Activated CD8-positive, alpha-beta memory T cell treated with anti-CD3 and anti-CD28 coated beads for 48 hours (primary cell): ENCODE measurements around the gene IFI44.

Experiments used
- DNase-seq, 3 experiments: peaks; one replicate each; pipeline ENCODE4 v3.0.0-alpha.2; 2020; ENCODE audit warnings: low read depth in 2 of 3, low spot score in 2 of 3

The IFI44 gene

DNA sequence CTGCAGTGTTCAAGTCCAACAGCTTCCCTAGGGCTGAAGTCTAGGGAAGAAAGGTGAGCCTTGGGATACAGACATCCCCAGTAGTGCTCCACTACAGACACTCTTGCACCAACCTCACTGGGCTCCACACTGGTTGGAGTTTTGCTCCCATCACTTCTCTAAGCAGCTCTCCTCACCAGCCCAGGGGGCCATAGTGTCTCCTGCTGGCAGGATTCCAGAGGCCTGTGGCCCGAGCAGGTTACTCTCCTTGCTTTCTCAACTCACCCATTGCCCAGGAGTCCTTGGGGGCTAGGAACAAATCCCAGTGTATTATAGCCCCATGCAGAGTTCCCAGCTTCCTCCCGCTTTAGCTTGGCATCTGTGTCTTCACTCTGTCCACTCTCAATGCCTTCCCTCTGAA lies 52.8 kb downstream of the IFI44 start:
- DNase-seq: no peak

DNA sequence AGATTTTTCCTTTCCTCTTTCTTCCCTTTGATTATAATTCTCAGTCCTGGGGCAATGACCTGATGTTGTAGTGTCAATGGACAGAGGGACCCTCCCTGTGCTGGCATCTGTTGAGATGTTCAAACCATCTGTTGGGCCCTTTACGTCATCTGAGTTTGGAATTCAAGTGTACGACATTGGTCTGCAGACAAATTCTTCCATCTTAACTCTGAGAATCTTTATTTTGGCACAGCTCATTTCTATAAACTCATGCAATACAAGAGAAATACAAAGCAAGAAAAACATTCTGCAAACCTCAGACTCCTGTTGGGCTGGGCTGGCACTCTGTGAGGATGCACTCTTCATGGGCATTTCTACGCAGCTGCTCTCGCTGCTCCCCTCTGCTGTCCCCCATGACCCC lies 54.2 kb downstream of the IFI44 start:
- no peak for DNase-seq

DNA sequence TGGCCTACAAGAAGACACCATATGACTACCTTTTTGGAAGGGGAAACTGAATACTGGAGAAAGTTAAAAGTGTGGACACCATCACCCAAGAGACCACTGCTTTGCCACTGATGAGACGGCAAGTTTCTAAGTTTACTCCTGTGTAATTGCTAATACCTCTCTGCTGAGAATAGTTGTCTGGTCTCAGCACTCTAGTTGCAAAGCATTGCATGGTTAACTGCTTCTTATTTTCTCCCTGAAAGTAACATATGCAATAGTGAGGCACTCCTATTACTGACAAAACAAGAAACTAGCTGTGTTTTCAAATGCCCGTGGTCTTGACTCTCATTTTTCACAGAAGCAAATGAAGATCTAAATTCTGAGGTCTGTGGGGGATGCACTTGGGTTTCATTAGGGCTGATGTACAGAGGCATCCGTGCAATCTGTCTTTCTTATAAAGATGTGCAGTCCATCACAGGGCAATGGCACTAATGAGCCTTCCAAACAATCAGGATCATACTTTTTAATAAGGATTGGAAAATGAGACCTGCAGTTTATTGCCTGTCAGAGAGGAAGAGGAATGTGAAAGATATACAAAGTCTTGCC lies 62.9 kb downstream of the IFI44 start:
- DNase-seq: no peak

DNA sequence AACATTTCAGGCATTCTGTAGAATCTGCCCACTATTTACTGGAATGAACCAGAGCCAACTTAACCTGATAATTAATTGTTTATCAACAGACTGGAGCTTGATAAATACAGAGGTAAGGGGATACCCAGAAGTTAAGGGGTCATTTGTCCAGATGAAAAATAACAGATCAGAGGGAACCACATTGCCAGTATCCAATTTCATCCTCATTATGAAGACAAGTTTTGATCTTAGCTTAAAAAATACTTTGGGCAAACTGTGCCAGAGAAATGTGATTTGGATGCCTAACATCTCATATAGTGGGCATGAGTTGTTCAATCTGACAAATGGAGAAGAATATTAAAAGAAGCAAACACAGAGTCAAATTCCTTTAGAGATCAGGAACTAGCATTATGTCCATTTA lies 63.7 kb downstream of the IFI44 start:
- no peak for DNase-seq
